HEK293 (cell line): ENCODE data around the gene PAM.

ENCODE experiments used
- GFI1B ChIP-seq: fragments of 450-650 bp; formaldehyde crosslinking; IDR thresholded peaks from 2 replicates; pipeline ENCODE4 v1.5.1; 2016; ENCODE audit warnings: missing biosample characterization, missing genetic modification characterization
- GLI4 ChIP-seq: fragments of 450-650 bp; formaldehyde crosslinking; IDR thresholded peaks from 2 replicates; pipeline ENCODE4 v1.5.1; 2016; ENCODE audit warnings: missing biosample characterization, missing genetic modification characterization
- KLF8 ChIP-seq: fragments of 450-650 bp; formaldehyde crosslinking; IDR thresholded peaks from 2 replicates; pipeline ENCODE4 v1.5.1; 2016; ENCODE audit warnings: missing biosample characterization, missing genetic modification characterization
- MYNN ChIP-seq: fragments of 450-650 bp; formaldehyde crosslinking; IDR thresholded peaks from 2 replicates; pipeline ENCODE4 v1.5.1; 2016; ENCODE audit warnings: missing biosample characterization, missing genetic modification characterization, borderline replicate concordance
- TSHZ1 ChIP-seq: fragments of 450-650 bp; formaldehyde crosslinking; IDR thresholded peaks from 2 replicates; pipeline ENCODE4 v1.5.1; 2016; ENCODE audit warnings: missing biosample characterization, missing genetic modification characterization, borderline replicate concordance
- ZBTB11 ChIP-seq: fragments of 450-650 bp; formaldehyde crosslinking; conservative IDR thresholded peaks from 2 replicates; pipeline ENCODE4 v1.5.1; 2016; ENCODE audit warnings: low read depth, missing biosample characterization, missing genetic modification characterization
- ZBTB20 ChIP-seq: fragments of 450-650 bp; formaldehyde crosslinking; IDR thresholded peaks from 2 replicates; pipeline ENCODE4 v1.5.1; 2016; ENCODE audit warnings: missing biosample characterization, missing genetic modification characterization
- ZFP3 ChIP-seq: fragments of 450-650 bp; formaldehyde crosslinking; IDR thresholded peaks from 2 replicates; pipeline ENCODE4 v1.5.1; 2016; ENCODE audit warnings: low read depth, missing biosample characterization, missing genetic modification characterization
- ZNF174 ChIP-seq: fragments of 450-650 bp; formaldehyde crosslinking; IDR thresholded peaks from 2 replicates; pipeline ENCODE4 v1.5.0; 2017; ENCODE audit warnings: missing biosample characterization, mild to moderate bottlenecking, missing genetic modification characterization
- ZNF202 ChIP-seq: fragments of 450-650 bp; formaldehyde crosslinking; IDR thresholded peaks from 2 replicates; pipeline ENCODE4 v1.5.1; 2016; ENCODE audit warnings: missing biosample characterization, missing genetic modification characterization, borderline replicate concordance
- ZNF24 ChIP-seq: fragments of 450-650 bp; formaldehyde crosslinking; IDR thresholded peaks from 2 replicates; pipeline ENCODE4 v1.5.1; 2016; ENCODE audit warnings: missing biosample characterization, missing genetic modification characterization
- ZNF280C ChIP-seq: fragments of 450-650 bp; formaldehyde crosslinking; IDR thresholded peaks from 2 replicates; pipeline ENCODE4 v1.5.1; 2016; ENCODE audit warnings: missing biosample characterization, missing genetic modification characterization
- ZNF366 ChIP-seq: fragments of 450-650 bp; formaldehyde crosslinking; conservative IDR thresholded peaks from 2 replicates; pipeline ENCODE4 v1.5.1; 2016; ENCODE audit warnings: missing biosample characterization, missing genetic modification characterization
- ZNF433 ChIP-seq: fragments of 450-650 bp; formaldehyde crosslinking; IDR thresholded peaks from 2 replicates; pipeline ENCODE4 v1.5.1; 2016; ENCODE audit warnings: missing biosample characterization, missing genetic modification characterization, low read depth
- ZNF514 ChIP-seq: fragments of 450-650 bp; formaldehyde crosslinking; IDR thresholded peaks from 2 replicates; pipeline ENCODE4 v1.5.1; 2016; ENCODE audit warnings: missing biosample characterization, missing genetic modification characterization
- ZNF518A ChIP-seq: fragments of 450-650 bp; formaldehyde crosslinking; conservative IDR thresholded peaks from 2 replicates; pipeline ENCODE4 v1.5.1; 2016; ENCODE audit warnings: low read depth, missing biosample characterization, missing genetic modification characterization
- ZNF555 ChIP-seq: fragments of 450-650 bp; formaldehyde crosslinking; conservative IDR thresholded peaks from 2 replicates; pipeline ENCODE4 v1.5.1; 2017; ENCODE audit warnings: missing biosample characterization, mild to moderate bottlenecking, missing genetic modification characterization, inconsistent platforms
- ZNF561 ChIP-seq: fragments of 450-650 bp; IDR thresholded peaks from 2 replicates; pipeline ENCODE4 v1.5.1; 2018; ENCODE audit warnings: missing biosample characterization, missing genetic modification characterization, borderline replicate concordance
- ZNF580 ChIP-seq: fragments of 450-650 bp; formaldehyde crosslinking; IDR thresholded peaks from 2 replicates; pipeline ENCODE4 v1.5.1; 2016; ENCODE audit warnings: missing biosample characterization, missing genetic modification characterization
- ZNF629 ChIP-seq: fragments of 450-650 bp; formaldehyde crosslinking; IDR thresholded peaks from 2 replicates; pipeline ENCODE4 v1.5.1; 2017; ENCODE audit warnings: missing biosample characterization, missing genetic modification characterization
- ZSCAN16 ChIP-seq: fragments of 450-650 bp; formaldehyde crosslinking; IDR thresholded peaks from 2 replicates; pipeline ENCODE4 v1.5.1; 2016; ENCODE audit warnings: missing biosample characterization, missing genetic modification characterization
- ZSCAN30 ChIP-seq: fragments of 450-650 bp; IDR thresholded peaks from 2 replicates; pipeline ENCODE4 v1.5.1; 2018; ENCODE audit warnings: missing biosample characterization, mild to moderate bottlenecking, missing genetic modification characterization, moderate library complexity

The PAM gene

GRCh38 chr5:102910240-102911226, 155.4 kb downstream of the PAM start (continued):
- TF ChIP-seq ZNF366 (tag by site-specific recombination) (peak; percentile 82), ZNF514 (tag by site-specific recombination) (no peak), ZBTB20 (no peak), ZFP3 (no peak), ZNF561 (tag by site-specific recombination) (no peak), ZNF280C (tag by site-specific recombination) (no peak), ZNF518A (no peak), ZNF24 (tag by site-specific recombination) (peak; percentile 40; the same call in 1 of the 2 replicates), ZSCAN16 (tag by site-specific recombination) (no peak), GLI4 (tag by site-specific recombination) (no peak), MYNN (tag by site-specific recombination) (peak; percentile 37; the same call in 1 of the 2 replicates), ZSCAN30 (tag by site-specific recombination) (no peak), GFI1B (tag by site-specific recombination) (peak; percentile 74), ZNF555 (tag by site-specific recombination) (no peak), ZNF580 (tag by site-specific recombination) (no peak), ZNF202 (tag by site-specific recombination) (no peak), KLF8 (tag by site-specific recombination) (peak; percentile 38), ZNF174 (tag by site-specific recombination) (no peak), ZNF629 (tag by site-specific recombination) (peak; percentile 90), ZNF433 (no peak), TSHZ1 (tag by site-specific recombination) (peak; percentile 67), ZBTB11 (tag by site-specific recombination) (no peak)
